Caco-2 (cell line): ENCODE data around the gene NEDD4L. TPM values are rescaled to one million over a fixed set of nuclear protein-coding genes. Genes with fewer than 3 reads are reported as not detected.

Experiments
- BruUV-seq: library from RNA; stranded (reverse); fragments of 400-500 nt; replicated peaks from 2 replicates; lab custom pipeline; 2021; lab: Mats Ljungman, UMichigan
- CTCF ChIA-PET: fragments of 300-600 bp; sonication (Branson Sonifier 250); formaldehyde crosslinking; loops from one replicate; lab custom pipeline; 2022; ENCODE audit warnings: antibody characterized with exemption; lab: Charles Lee
- POLR2A ChIA-PET: fragments of 300-600 bp; sonication (Branson Sonifier 250); formaldehyde crosslinking; loops from one replicate; lab custom pipeline; 2022; ENCODE audit warnings: antibody characterized with exemption; lab: Charles Lee
- DNase-seq, 2 experiments: peaks; one replicate each; pipeline versions ENCODE4 v3.0.0 to v3.0.0-alpha.2; 2020 to 2022
- H3K27me3 ChIP-seq: replicated peaks from 2 replicates; pipeline ENCODE4 v1.6.0; 2011; ENCODE audit warnings: low read length; ENCODE audit not compliant: control insufficient read depth, insufficient read depth
- H3K36me3 ChIP-seq: 2 replicates; pipeline ENCODE4 v1.5.1; 2011; ENCODE audit warnings: low read length; ENCODE audit not compliant: control insufficient read depth, insufficient read depth
- H3K4me1 ChIP-seq: fragments of 250-450 bp; sonication (Bioruptor Pico); 2 replicates; pipeline ENCODE4 v1.5.1; 2020; ENCODE audit warnings: mild to moderate bottlenecking
- H3K4me3 ChIP-seq: 2 replicates; pipeline ENCODE4 v1.5.1; 2011; ENCODE audit warnings: low read depth, mild to moderate bottlenecking, control low read depth, low read length
- H3K9me3 ChIP-seq: fragments of 250-450 bp; sonication (Bioruptor Pico); 2 replicates; pipeline ENCODE4 v1.5.1; 2020; ENCODE audit warnings: mild to moderate bottlenecking, moderate library complexity
- H3K27ac Mint-ChIP-seq: one replicate; pipeline ENCODE4 v1.8.0; 2022; ENCODE audit warnings: mixed read lengths; ENCODE audit not compliant: unreplicated experiment
- H3K27me3 Mint-ChIP-seq: one replicate; pipeline ENCODE4 v1.8.0; 2022; ENCODE audit warnings: mixed read lengths; ENCODE audit not compliant: insufficient read depth, unreplicated experiment
- H3K36me3 Mint-ChIP-seq: one replicate; pipeline ENCODE4 v1.8.0; 2022; ENCODE audit warnings: mild to moderate bottlenecking, mixed read lengths; ENCODE audit not compliant: insufficient read depth, unreplicated experiment
- H3K4me1 Mint-ChIP-seq: one replicate; pipeline ENCODE4 v1.8.0; 2022; ENCODE audit warnings: low read depth, mixed read lengths; ENCODE audit not compliant: unreplicated experiment
- H3K4me3 Mint-ChIP-seq: one replicate; pipeline ENCODE4 v1.8.0; 2022; ENCODE audit warnings: mild to moderate bottlenecking, moderate library complexity, mixed read lengths; ENCODE audit not compliant: unreplicated experiment
- H3K9me3 Mint-ChIP-seq: one replicate; pipeline ENCODE4 v1.8.0; 2022; ENCODE audit warnings: mixed read lengths; ENCODE audit not compliant: unreplicated experiment
- CTCF ChIP-seq, 2 experiments: fragments of 200-600 bp in 1 of 2; IDR thresholded peaks; 1 replicate in 1 of 2; 2 replicates in 1 of 2; pipeline versions ENCODE4 v1.5.1 to v1.8.0; 2011 to 2022; ENCODE audit warnings: antibody characterized with exemption in 1 of 2, control low read depth in 1 of 2, inconsistent platforms in 1 of 2, low read depth in 1 of 2, low read length in 1 of 2, mild to moderate bottlenecking in 1 of 2, moderate library complexity in 1 of 2; ENCODE audit not compliant: insufficient read depth in 1 of 2, severe bottlenecking in 1 of 2, unreplicated experiment in 1 of 2
- intact Hi-C: fragments of 100-400 bp; cut with micrococcal nuclease; formaldehyde crosslinking; loops from one replicate; pipeline ENCODE4 v1.10.0; 2022; ENCODE audit not compliant: unreplicated experiment
- total RNA-seq: library from RNA; stranded (reverse); gene quantifications from 2 replicates; pipeline ENCODE4 v1.2.3, GENCODE V29; 2022

The NEDD4L gene
- total RNA-seq, 1 experiment from 2014 or later = 85.4 TPM

- no peaks in the 10 kb centered on the region for H3K9me3 ChIP-seq
- H3K9me3 Mint-ChIP-seq = no peaks in the 10 kb centered on the region
- H3K4me1 Mint-ChIP-seq = peaks cover 12% of the 10 kb centered on the region
- no peaks in the 10 kb centered on the region for H3K4me1 ChIP-seq
- no peaks in the 10 kb centered on the region for H3K36me3 ChIP-seq
- POLR2A ChIA-PET = no interaction called here
- TF ChIP-seq CTCF (IDR thresholded peaks at IDR 0.05; ENCODE audit: insufficient read depth in 1 of 2, low read depth in 1 of 2, low read length in 1 of 2, severe bottlenecking in 1 of 2, unreplicated experiment in 1 of 2) = no peak
- CTCF ChIA-PET = no interaction called here
- H3K36me3 Mint-ChIP-seq = peaks cover 14% of the 10 kb centered on the region
- H3K27ac Mint-ChIP-seq = no peak overlapping the region
- TSS peak; percentile 8 for BruUV-seq
- H3K27me3 Mint-ChIP-seq = no peaks in the 10 kb centered on the region
- H3K4me3 ChIP-seq = no peak overlapping the region
- no peak for DNase-seq
- no peak overlapping the region for H3K4me3 Mint-ChIP-seq
- no peaks in the 10 kb centered on the region for H3K27me3 ChIP-seq
- intact Hi-C loops = no loop called here
Measured at GRCh38 chr18:58252166-58252565, 208.1 kb downstream of the NEDD4L start.

GRCh38 chr18:58253318-58253717 is 209.3 kb downstream of the NEDD4L start:
- no peaks in the 10 kb centered on the region for H3K27me3 ChIP-seq
- no peaks in the 10 kb centered on the region for H3K9me3 Mint-ChIP-seq
- H3K4me3 ChIP-seq = no peak overlapping the region
- CTCF ChIA-PET = no interaction called here
- intact Hi-C loops = no loop called here
- POLR2A ChIA-PET = no interaction called here
- H3K4me1 Mint-ChIP-seq = peaks cover 12% of the 10 kb centered on the region
- no peak overlapping the region for H3K4me3 Mint-ChIP-seq
- peaks cover 10% of the 10 kb centered on the region for H3K36me3 Mint-ChIP-seq
- H3K27me3 Mint-ChIP-seq = no peaks in the 10 kb centered on the region
- no TSS peak for BruUV-seq
- no peaks in the 10 kb centered on the region for H3K9me3 ChIP-seq
- no peak for TF ChIP-seq CTCF (IDR thresholded peaks at IDR 0.05; ENCODE audit: insufficient read depth in 1 of 2, low read depth in 1 of 2, low read length in 1 of 2, severe bottlenecking in 1 of 2, unreplicated experiment in 1 of 2)
- no peak for DNase-seq
- H3K4me1 ChIP-seq = no peaks in the 10 kb centered on the region
- H3K27ac Mint-ChIP-seq = no peak overlapping the region
- no peaks in the 10 kb centered on the region for H3K36me3 ChIP-seq

GRCh38 chr18:58253871-58254270 is 209.8 kb downstream of the NEDD4L start:
- Mint-ChIP-seq H3K27ac (no peak overlapping the region), H3K9me3 (no peaks in the 10 kb centered on the region), H3K4me1 (peaks cover 12% of the 10 kb centered on the region), H3K36me3 (peaks cover 10% of the 10 kb centered on the region), H3K4me3 (no peak overlapping the region), H3K27me3 (no peaks in the 10 kb centered on the region)
- ChIA-PET POLR2A (no interaction called here), CTCF (no interaction called here)
- no peak for DNase-seq
- no peaks in the 10 kb centered on the region for H3K36me3 ChIP-seq
- BruUV-seq = no TSS peak
- H3K4me1 ChIP-seq = no peaks in the 10 kb centered on the region
- no peak for TF ChIP-seq CTCF (IDR thresholded peaks at IDR 0.05; ENCODE audit: insufficient read depth in 1 of 2, low read depth in 1 of 2, low read length in 1 of 2, severe bottlenecking in 1 of 2, unreplicated experiment in 1 of 2)
- H3K4me3 ChIP-seq = no peak overlapping the region
- intact Hi-C loops = no loop called here
- no peaks in the 10 kb centered on the region for H3K27me3 ChIP-seq
- H3K9me3 ChIP-seq = no peaks in the 10 kb centered on the region
